Loucy (cell line): ENCODE measurements around the gene SLC48A1.

Experiments
- H2AFZ ChIP-seq: fragments of 200-600 bp; sonication (generic); 2 replicates; pipeline ENCODE4 v1.6.0; 2016; ENCODE audit warnings: antibody characterized with exemption, mild to moderate bottlenecking, low read length, moderate library complexity
- H3F3A ChIP-seq: fragments of 200-600 bp; 2 replicates; pipeline ENCODE4 v1.6.0; 2016; ENCODE audit warnings: antibody characterized with exemption, low read depth, mild to moderate bottlenecking
- H3K27me3 ChIP-seq: fragments of 200-600 bp; sonication (generic); 2 replicates; pipeline ENCODE4 v1.6.1; 2014; ENCODE audit warnings: low read length, mild to moderate bottlenecking; ENCODE audit not compliant: insufficient read depth, poor library complexity, severe bottlenecking
- H3K36me3 ChIP-seq: fragments of 200-600 bp; sonication (generic); 2 replicates; pipeline ENCODE4 v1.6.1; 2016; ENCODE audit warnings: low read length; ENCODE audit not compliant: insufficient read depth
- H3K4me1 ChIP-seq: fragments of 200-600 bp; sonication (generic); 2 replicates; pipeline ENCODE4 v1.5.1; 2014; ENCODE audit warnings: low read length, mild to moderate bottlenecking; ENCODE audit not compliant: insufficient read depth, poor library complexity, severe bottlenecking
- H3K4me2 ChIP-seq: fragments of 200-600 bp; sonication (generic); 2 replicates; pipeline ENCODE4 v1.6.0; 2014; ENCODE audit warnings: antibody characterized with exemption, low read length, low read depth, mild to moderate bottlenecking; ENCODE audit not compliant: poor library complexity, severe bottlenecking
- H3K4me3 ChIP-seq: fragments of 200-600 bp; sonication (generic); 2 replicates; pipeline ENCODE4 v1.5.1; 2014; ENCODE audit warnings: low read length, mild to moderate bottlenecking, mixed read lengths; ENCODE audit not compliant: poor library complexity, severe bottlenecking
- H3K79me2 ChIP-seq: fragments of 200-600 bp; sonication (generic); 2 replicates; pipeline ENCODE4 v1.6.1; 2014; ENCODE audit warnings: low read length; ENCODE audit not compliant: insufficient read depth
- H3K9ac ChIP-seq: fragments of 200-600 bp; sonication (generic); 2 replicates; pipeline ENCODE4 v1.6.0; 2014; ENCODE audit warnings: mild to moderate bottlenecking, low read depth, low read length, moderate library complexity; ENCODE audit not compliant: poor library complexity, severe bottlenecking
- H3K9me2 ChIP-seq: fragments of 200-600 bp; sonication (generic); replicated peaks from 2 replicates; pipeline ENCODE4 v1.6.1; 2016; ENCODE audit warnings: low read depth, low read length, mixed read lengths
- H3K9me3 ChIP-seq: fragments of 200-600 bp; sonication (generic); 2 replicates; pipeline ENCODE4 v1.6.1; 2014; ENCODE audit warnings: mild to moderate bottlenecking, antibody characterized with exemption, low read length, low read depth; ENCODE audit not compliant: insufficient read depth
- H4K20me1 ChIP-seq: fragments of 200-600 bp; sonication (generic); 2 replicates; pipeline ENCODE4 v1.6.0; 2014; ENCODE audit warnings: antibody characterized with exemption, low read length, mild to moderate bottlenecking; ENCODE audit not compliant: insufficient read depth, poor library complexity, severe bottlenecking
- CTCF ChIP-seq: fragments of 200-600 bp; sonication (generic); conservative IDR thresholded peaks from 2 replicates; pipeline ENCODE4 v1.5.1; 2014; ENCODE audit warnings: mild to moderate bottlenecking, antibody characterized with exemption, low read length
- EZH2phosphoT487 ChIP-seq: fragments of 200-600 bp; IDR thresholded peaks from 2 replicates; pipeline ENCODE4 v1.6.1; 2018; ENCODE audit warnings: antibody characterized with exemption, mild to moderate bottlenecking, moderate library complexity, borderline replicate concordance

The SLC48A1 gene

GRCh38 chr12:47769234-47770085, 3.6 kb upstream of the SLC48A1 start:
- no peak for TF ChIP-seq CTCF
- TF ChIP-seq EZH2phosphoT487, result no peak
- Histone ChIP-seq H3K4me3 (no peak overlapping the region), H2AFZ (no peak overlapping the region), H4K20me1 (no peaks in the 10 kb centered on the region), H3K4me1 (peaks cover 29% of the 10 kb centered on the region), H3K27me3 (no peaks in the 10 kb centered on the region), H3K9me3 (no peaks in the 10 kb centered on the region), H3K9me2 (no peaks in the 10 kb centered on the region), H3K9ac (no peak overlapping the region), H3K79me2 (peaks cover 9% of the 10 kb centered on the region), H3K36me3 (no peaks in the 10 kb centered on the region), H3F3A (no peaks in the 10 kb centered on the region; the same call in 1 of the 2 replicates), H3K4me2 (no peak overlapping the region)

- no peaks in the 10 kb centered on the region for H3K9me2 ChIP-seq
- peaks cover 35% of the 10 kb centered on the region for H3K4me1 ChIP-seq
- H3K4me2 ChIP-seq, result no peak overlapping the region
- no peaks in the 10 kb centered on the region for H3K9me3 ChIP-seq
- TF ChIP-seq EZH2phosphoT487 (no peak), CTCF (no peak)
- no peak overlapping the region for H3K9ac ChIP-seq
- no peaks in the 10 kb centered on the region for H4K20me1 ChIP-seq
- H2AFZ ChIP-seq, result no peak overlapping the region
- H3K4me3 ChIP-seq, result no peak overlapping the region
- no peaks in the 10 kb centered on the region for H3K36me3 ChIP-seq
- H3F3A ChIP-seq, result no peaks in the 10 kb centered on the region; the same call in 1 of the 2 replicates
- H3K27me3 ChIP-seq, result no peaks in the 10 kb centered on the region
- peaks cover 10% of the 10 kb centered on the region for H3K79me2 ChIP-seq
These were observed 2.8 kb upstream of the SLC48A1 start for GRCh38 chr12:47770086-47770726.

- no peaks in the 10 kb centered on the region for H4K20me1 ChIP-seq
- H3K9ac ChIP-seq, result no peak overlapping the region
- no peaks in the 10 kb centered on the region; the same call in 1 of the 2 replicates for H3F3A ChIP-seq
- H2AFZ ChIP-seq, result no peak overlapping the region
- no peak for TF ChIP-seq EZH2phosphoT487
- no peak for TF ChIP-seq CTCF
- no peaks in the 10 kb centered on the region for H3K9me2 ChIP-seq
- no peak overlapping the region for H3K4me3 ChIP-seq
- no peak overlapping the region for H3K4me2 ChIP-seq
- H3K36me3 ChIP-seq, result no peaks in the 10 kb centered on the region
- H3K79me2 ChIP-seq, result peaks cover 10% of the 10 kb centered on the region
- peaks cover 35% of the 10 kb centered on the region for H3K4me1 ChIP-seq
- no peaks in the 10 kb centered on the region for H3K27me3 ChIP-seq
- H3K9me3 ChIP-seq, result no peaks in the 10 kb centered on the region
These were observed 1.7 kb upstream of the SLC48A1 start for GRCh38 chr12:47771304-47771703.
